Osteocyte (in vitro differentiated cells): ENCODE measurements around the gene CALCR. TPM values are rescaled to one million over a fixed set of nuclear protein-coding genes. Genes with fewer than 3 reads are reported as not detected.

ENCODE experiments used
- DNase-seq: peaks from one replicate; pipeline ENCODE4 v3.0.0; 2021; ENCODE audit warnings: mixed read lengths; ENCODE audit not compliant: unreplicated experiment; ENCODE audit errors: extremely low spot score
- H3K27ac Mint-ChIP-seq: one replicate; pipeline ENCODE4 v1.8.0; 2021; ENCODE audit warnings: mild to moderate bottlenecking, mixed read lengths; ENCODE audit not compliant: unreplicated experiment
- H3K27me3 Mint-ChIP-seq: one replicate; pipeline ENCODE4 v1.8.0; 2021; ENCODE audit warnings: mixed read lengths; ENCODE audit not compliant: unreplicated experiment
- H3K36me3 Mint-ChIP-seq: one replicate; pipeline ENCODE4 v1.8.0; 2021; ENCODE audit warnings: mixed read lengths; ENCODE audit not compliant: unreplicated experiment
- H3K4me1 Mint-ChIP-seq: one replicate; pipeline ENCODE4 v1.8.0; 2021; ENCODE audit warnings: mixed read lengths; ENCODE audit not compliant: unreplicated experiment
- H3K4me3 Mint-ChIP-seq: one replicate; pipeline ENCODE4 v1.8.0; 2021; ENCODE audit warnings: mild to moderate bottlenecking, moderate library complexity, mixed read lengths; ENCODE audit not compliant: unreplicated experiment
- H3K9me3 Mint-ChIP-seq: one replicate; pipeline ENCODE4 v1.8.0; 2021; ENCODE audit warnings: mixed read lengths; ENCODE audit not compliant: unreplicated experiment
- total RNA-seq: library from RNA; stranded (reverse); gene quantifications from 2 replicates; pipeline ENCODE4 v1.2.1, GENCODE V29; 2021
- TF ChIP-seq, protein P1 (sequence below): fragments of 200-600 bp; sonication (generic); IDR thresholded peaks from 2 replicates; pipeline ENCODE4 v1.5.0; 2021; ENCODE audit warnings: antibody characterized with exemption, mild to moderate bottlenecking, moderate library complexity

CALCR gene
- total RNA-seq, 1 donor from 2014 or later = not detected

DNA sequence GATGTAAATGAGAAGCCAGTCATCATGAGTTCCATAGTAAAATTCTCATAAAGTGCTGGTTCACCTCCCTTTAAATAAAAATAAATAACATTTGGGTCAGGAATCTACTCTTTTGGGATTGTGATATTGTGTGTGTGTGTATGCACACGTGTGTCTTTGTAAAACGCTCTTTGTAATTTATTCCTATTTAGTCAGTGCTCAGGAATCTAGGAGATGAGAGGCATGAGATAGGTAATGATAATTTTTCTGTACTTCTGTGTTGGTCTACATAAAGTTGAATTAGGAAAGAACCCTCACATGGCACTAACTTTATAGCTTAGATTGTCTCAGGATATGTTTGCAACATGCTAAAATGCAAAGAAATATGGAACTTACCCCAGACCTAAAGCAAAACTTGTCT lies 4.9 kb upstream of the CALCR start:
- TF ChIP-seq, protein P1, sequence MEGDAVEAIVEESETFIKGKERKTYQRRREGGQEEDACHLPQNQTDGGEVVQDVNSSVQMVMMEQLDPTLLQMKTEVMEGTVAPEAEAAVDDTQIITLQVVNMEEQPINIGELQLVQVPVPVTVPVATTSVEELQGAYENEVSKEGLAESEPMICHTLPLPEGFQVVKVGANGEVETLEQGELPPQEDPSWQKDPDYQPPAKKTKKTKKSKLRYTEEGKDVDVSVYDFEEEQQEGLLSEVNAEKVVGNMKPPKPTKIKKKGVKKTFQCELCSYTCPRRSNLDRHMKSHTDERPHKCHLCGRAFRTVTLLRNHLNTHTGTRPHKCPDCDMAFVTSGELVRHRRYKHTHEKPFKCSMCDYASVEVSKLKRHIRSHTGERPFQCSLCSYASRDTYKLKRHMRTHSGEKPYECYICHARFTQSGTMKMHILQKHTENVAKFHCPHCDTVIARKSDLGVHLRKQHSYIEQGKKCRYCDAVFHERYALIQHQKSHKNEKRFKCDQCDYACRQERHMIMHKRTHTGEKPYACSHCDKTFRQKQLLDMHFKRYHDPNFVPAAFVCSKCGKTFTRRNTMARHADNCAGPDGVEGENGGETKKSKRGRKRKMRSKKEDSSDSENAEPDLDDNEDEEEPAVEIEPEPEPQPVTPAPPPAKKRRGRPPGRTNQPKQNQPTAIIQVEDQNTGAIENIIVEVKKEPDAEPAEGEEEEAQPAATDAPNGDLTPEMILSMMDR = no peak
- Mint-ChIP-seq H3K4me3 (no peak overlapping the region), H3K27me3 (peaks cover 69% of the 10 kb centered on the region), H3K27ac (no peak overlapping the region), H3K4me1 (peaks cover 15% of the 10 kb centered on the region), H3K9me3 (no peaks in the 10 kb centered on the region), H3K36me3 (no peaks in the 10 kb centered on the region)
- DNase-seq = no peak

DNA sequence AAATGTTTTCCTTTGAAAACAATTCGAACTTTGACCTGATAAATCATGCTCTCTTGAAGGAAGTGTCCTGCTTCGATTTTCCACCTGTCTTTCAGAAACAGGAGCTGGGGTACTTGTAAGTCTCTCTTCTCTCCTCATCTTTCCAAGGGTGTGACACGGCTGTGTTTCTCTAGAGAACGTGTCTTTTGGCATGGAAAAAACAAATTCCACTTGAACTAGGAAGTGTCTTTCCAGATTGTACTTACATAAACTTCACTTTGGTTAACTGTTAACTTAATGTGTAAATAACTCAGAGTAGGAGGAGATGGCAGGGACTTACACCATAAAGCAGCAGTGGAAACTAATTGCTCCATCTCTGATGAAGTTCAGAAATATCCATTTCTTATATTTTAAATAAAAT lies 4.2 kb upstream of the CALCR start:
- no peaks in the 10 kb centered on the region for H3K9me3 Mint-ChIP-seq
- DNase-seq = no peak
- TF ChIP-seq, protein P1 = no peak
- H3K4me3 Mint-ChIP-seq = no peak overlapping the region
- peaks cover 76% of the 10 kb centered on the region for H3K27me3 Mint-ChIP-seq
- H3K36me3 Mint-ChIP-seq = no peaks in the 10 kb centered on the region
- no peak overlapping the region for H3K27ac Mint-ChIP-seq
- H3K4me1 Mint-ChIP-seq = peaks cover 15% of the 10 kb centered on the region

DNA sequence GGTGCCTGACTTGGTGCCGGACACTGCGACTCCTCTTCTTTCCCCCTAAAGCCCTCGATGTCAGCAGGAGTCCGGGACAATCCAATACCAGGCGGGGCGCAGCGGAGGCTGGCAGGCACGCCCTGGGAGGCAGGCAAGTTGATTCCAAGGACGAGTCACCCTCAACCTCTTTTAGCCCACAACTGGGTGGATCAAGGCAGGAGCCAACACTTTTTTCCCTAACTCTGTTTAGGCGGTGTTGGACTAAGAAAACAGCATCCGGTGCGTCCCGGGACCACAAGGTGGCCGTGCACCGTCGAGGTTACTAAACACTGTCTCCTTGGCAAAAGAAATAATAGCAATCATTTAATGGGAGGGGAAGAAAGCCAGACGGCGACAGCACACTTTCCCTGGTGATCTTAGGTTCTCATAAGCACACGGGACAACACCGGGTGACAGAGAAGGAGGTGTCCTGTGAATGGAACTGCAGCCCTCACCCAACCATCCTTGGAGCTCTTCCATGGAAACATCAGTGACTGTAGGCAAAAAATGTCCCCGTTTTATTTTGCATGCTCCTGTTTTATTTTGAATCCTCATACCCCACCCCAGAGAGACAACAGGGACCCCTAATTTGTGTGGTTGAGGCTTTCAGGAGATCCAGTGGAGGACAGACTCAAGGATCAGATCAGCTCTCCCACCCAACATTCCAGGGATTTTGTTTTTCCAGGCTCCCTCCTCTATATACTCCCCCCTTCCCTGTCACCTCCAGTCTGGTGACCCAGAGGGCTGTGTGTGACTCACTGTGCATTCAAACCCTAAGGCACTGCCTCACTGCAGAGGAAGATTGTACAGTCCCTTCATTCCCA lies 1.3 kb upstream of the CALCR start:
- Mint-ChIP-seq H3K4me1 (peaks cover 15% of the 10 kb centered on the region), H3K9me3 (no peaks in the 10 kb centered on the region), H3K36me3 (no peaks in the 10 kb centered on the region), H3K4me3 (no peak overlapping the region), H3K27me3 (peaks cover 90% of the 10 kb centered on the region), H3K27ac (no peak overlapping the region)
- no peak for DNase-seq
- TF ChIP-seq, protein P1 = no peak

DNA sequence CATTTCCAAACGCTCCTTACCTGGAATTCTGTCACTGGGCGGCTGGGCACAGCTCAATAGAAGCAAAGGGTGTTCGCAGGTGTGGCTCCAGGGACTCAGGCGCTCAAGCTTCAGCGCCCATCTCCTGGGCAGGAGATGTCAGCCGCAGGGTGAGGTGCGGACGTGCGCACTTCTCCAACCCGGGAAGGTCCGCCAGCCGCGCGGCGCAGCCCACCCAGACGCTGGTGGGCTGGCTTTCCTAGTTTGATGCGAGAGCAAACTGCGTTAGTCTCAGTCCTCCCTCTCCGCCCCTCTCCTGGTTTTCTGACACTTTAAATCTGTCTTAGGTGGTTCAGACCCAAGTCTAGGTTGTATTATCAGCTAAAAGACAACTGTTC lies 267 bp downstream of the CALCR start:
- Mint-ChIP-seq H3K27me3 (peaks cover 83% of the 10 kb centered on the region), H3K27ac (no peak overlapping the region), H3K36me3 (no peaks in the 10 kb centered on the region), H3K9me3 (no peaks in the 10 kb centered on the region), H3K4me1 (peaks cover 15% of the 10 kb centered on the region), H3K4me3 (peak overlapping the region; percentile 57)
- TF ChIP-seq, protein P1 = no peak
- DNase-seq = no peak

DNA sequence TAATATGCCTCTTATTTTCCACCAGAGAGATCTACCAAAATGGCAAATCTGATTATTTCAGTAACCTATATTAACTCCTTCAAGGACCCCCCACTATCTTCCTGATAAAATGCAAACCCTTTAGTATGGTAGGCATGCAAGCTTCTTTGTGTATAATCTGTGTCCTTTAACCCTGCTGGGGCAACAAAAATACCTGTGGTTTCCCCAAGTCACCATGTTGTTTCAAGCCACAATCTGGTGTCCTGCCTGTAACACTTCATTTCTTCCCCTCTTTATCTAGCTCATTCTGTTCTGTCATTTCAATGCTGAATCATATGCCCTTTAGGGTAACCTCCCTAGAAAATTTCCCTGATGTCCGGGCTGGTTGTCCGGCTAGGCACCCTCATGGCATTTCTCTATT lies 5.3 kb downstream of the CALCR start:
- TF ChIP-seq, protein P1 = no peak
- H3K36me3 Mint-ChIP-seq = no peaks in the 10 kb centered on the region
- H3K4me3 Mint-ChIP-seq = no peak overlapping the region
- no peaks in the 10 kb centered on the region for H3K4me1 Mint-ChIP-seq
- no peaks in the 10 kb centered on the region for H3K9me3 Mint-ChIP-seq
- no peak for DNase-seq
- peaks cover 70% of the 10 kb centered on the region for H3K27me3 Mint-ChIP-seq
- H3K27ac Mint-ChIP-seq = no peak overlapping the region
